DOHH2 (cell line): ENCODE results near the gene SLC16A1.

Source experiments
- CTCF ChIP-seq: fragments of 200-600 bp; sonication (generic); IDR thresholded peaks from one replicate; pipeline ENCODE4 v1.5.1; 2014; ENCODE audit warnings: antibody characterized with exemption, mild to moderate bottlenecking, low read depth, low read length; ENCODE audit not compliant: poor library complexity, severe bottlenecking
- EZH2phosphoT487 ChIP-seq: fragments of 200-600 bp; sonication (generic); IDR thresholded peaks from 2 replicates; pipeline ENCODE4 v1.6.1; 2017; ENCODE audit warnings: borderline replicate concordance, mild to moderate bottlenecking, antibody characterized with exemption, low read length, moderate library complexity, mixed read lengths

- TF ChIP-seq CTCF (no peak), EZH2phosphoT487 (no peak)
These were observed 1.9 kb downstream of the SLC16A1 start for GRCh38 chr1:112954017-112954650.
